ENCODE results near the gene FAF1. TPM values are rescaled to one million over a fixed set of nuclear protein-coding genes. Genes with fewer than 3 reads are reported as not detected.

FAF1 gene
- total RNA-seq, 1 experiment from 2014 or later, result 14.7 TPM

DNA sequence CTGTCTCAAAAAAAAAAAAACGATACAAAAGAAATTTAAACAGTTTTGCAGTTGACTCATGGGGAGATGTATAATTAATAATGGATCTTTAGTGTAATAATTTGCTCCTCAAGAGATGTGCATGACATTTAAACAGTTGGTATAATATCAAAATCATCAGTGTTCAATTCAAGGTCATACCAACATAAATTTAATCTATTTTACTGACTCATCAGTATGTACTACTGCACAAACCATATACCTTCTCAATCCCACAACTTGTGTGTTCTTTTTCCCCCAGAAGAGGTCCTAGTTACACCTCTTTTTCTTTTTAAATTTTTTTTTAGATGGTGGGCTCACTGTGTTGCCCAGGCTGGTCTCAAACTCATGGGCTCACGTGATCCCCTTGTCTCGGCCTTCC lies 33.6 kb upstream of the FAF1 start:
- TF ChIP-seq EZH2phosphoT487 (IDR thresholded peaks at IDR 0.05; ENCODE audit: borderline replicate concordance, low read length) (no peak), EZH2 (IDR thresholded peaks at IDR 0.05; ENCODE audit: low read length, unreplicated experiment) (no peak)
- TF ChIP-seq, protein P1, sequence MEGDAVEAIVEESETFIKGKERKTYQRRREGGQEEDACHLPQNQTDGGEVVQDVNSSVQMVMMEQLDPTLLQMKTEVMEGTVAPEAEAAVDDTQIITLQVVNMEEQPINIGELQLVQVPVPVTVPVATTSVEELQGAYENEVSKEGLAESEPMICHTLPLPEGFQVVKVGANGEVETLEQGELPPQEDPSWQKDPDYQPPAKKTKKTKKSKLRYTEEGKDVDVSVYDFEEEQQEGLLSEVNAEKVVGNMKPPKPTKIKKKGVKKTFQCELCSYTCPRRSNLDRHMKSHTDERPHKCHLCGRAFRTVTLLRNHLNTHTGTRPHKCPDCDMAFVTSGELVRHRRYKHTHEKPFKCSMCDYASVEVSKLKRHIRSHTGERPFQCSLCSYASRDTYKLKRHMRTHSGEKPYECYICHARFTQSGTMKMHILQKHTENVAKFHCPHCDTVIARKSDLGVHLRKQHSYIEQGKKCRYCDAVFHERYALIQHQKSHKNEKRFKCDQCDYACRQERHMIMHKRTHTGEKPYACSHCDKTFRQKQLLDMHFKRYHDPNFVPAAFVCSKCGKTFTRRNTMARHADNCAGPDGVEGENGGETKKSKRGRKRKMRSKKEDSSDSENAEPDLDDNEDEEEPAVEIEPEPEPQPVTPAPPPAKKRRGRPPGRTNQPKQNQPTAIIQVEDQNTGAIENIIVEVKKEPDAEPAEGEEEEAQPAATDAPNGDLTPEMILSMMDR (conservative IDR thresholded peaks at IDR 0.05; ENCODE audit: low read depth, low read length), result no peak
- no peaks in the 10 kb centered on the region for H3K79me2 ChIP-seq (ENCODE audit: low read length)
- no peak overlapping the region for H3K4me2 ChIP-seq (ENCODE audit: low read length)
- no peak overlapping the region for H3K9ac ChIP-seq (ENCODE audit: low read length)
- H3K9me2 ChIP-seq (replicated peaks; ENCODE audit: low read length), result no peaks in the 10 kb centered on the region
- H3K9me3 ChIP-seq (ENCODE audit: low read length), result no peaks in the 10 kb centered on the region
- no peak for ATAC-seq
- no peaks in the 10 kb centered on the region for H3K27me3 ChIP-seq (ENCODE audit: low read length)
- intact Hi-C loops (cut with micrococcal nuclease), result no loop called here
- H3F3A ChIP-seq (ENCODE audit: low read length, unreplicated experiment), result no peaks in the 10 kb centered on the region
- no TSS peak for BruUV-seq (replicated peaks)
- H3K4me3 ChIP-seq (ENCODE audit: low read length), result no peak overlapping the region
- CTCF ChIA-PET, result no interaction called here
- H3K27ac ChIP-seq (ENCODE audit: low read length), result no peak overlapping the region
- H2AFZ ChIP-seq (ENCODE audit: low read length), result no peak overlapping the region
- H3K36me3 ChIP-seq (ENCODE audit: low read depth, low read length), result no peaks in the 10 kb centered on the region
- POLR2A ChIA-PET (ENCODE audit: unreplicated experiment), result no interaction called here
- H3K4me1 ChIP-seq (ENCODE audit: insufficient read depth, low read length), result no peaks in the 10 kb centered on the region
- no peak for DNase-seq
- H4K20me1 ChIP-seq (ENCODE audit: low read length), result no peaks in the 10 kb centered on the region

DNA sequence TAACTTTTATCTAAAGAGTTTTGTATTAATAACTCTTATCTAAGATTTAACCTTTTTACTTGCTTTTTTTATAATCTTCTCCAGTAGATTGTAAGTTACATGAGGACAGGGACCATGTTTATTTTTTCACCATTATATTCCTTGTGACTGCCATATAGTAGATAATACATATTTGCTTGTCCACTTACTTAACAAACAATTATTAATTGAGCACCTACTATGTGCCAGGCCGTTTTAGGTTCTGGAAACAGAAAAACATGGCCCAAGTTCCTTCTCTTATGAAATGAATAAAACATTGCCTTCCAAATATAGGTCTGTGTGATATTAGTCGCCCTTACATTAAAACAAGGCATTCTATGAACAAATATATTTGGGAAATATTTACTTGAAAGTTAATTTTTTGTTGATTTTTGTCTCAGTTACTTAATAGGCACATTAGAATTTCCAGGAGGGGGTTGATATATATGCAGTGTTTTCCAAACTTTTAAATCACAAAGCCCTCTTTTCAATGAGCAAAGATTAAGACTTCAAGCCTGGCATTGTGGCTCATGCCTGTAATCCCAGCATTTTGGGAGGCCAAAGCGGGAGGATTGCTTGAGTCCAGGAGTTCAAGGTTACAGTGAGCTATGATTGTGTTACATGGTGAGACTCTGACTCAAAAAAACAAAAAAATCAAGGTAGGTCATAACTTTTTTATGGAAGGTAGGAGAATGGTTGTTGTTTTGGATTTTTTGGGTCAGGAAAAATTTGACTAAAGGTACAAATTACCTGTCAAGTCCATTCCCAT lies 32.7 kb upstream of the FAF1 start:
- H3K4me3 ChIP-seq (ENCODE audit: low read length), result no peak overlapping the region
- no peaks in the 10 kb centered on the region for H3K27me3 ChIP-seq (ENCODE audit: low read length)
- ATAC-seq (no peak), DNase-seq (no peak)
- H3K79me2 ChIP-seq (ENCODE audit: low read length), result no peaks in the 10 kb centered on the region
- H3K9me3 ChIP-seq (ENCODE audit: low read length), result no peaks in the 10 kb centered on the region
- H3K27ac ChIP-seq (ENCODE audit: low read length), result no peak overlapping the region
- no TSS peak for BruUV-seq (replicated peaks)
- no peaks in the 10 kb centered on the region for H3F3A ChIP-seq (ENCODE audit: low read length, unreplicated experiment)
- H3K9me2 ChIP-seq (replicated peaks; ENCODE audit: low read length), result no peaks in the 10 kb centered on the region
- TF ChIP-seq EZH2 (IDR thresholded peaks at IDR 0.05; ENCODE audit: low read length, unreplicated experiment), result no peak
- TF ChIP-seq EZH2phosphoT487 (IDR thresholded peaks at IDR 0.05; ENCODE audit: borderline replicate concordance, low read length), result no peak
- TF ChIP-seq, protein P1 (conservative IDR thresholded peaks at IDR 0.05; ENCODE audit: low read depth, low read length), result no peak
- H4K20me1 ChIP-seq (ENCODE audit: low read length), result no peaks in the 10 kb centered on the region
- no peak overlapping the region for H3K4me2 ChIP-seq (ENCODE audit: low read length)
- no peak overlapping the region for H3K9ac ChIP-seq (ENCODE audit: low read length)
- intact Hi-C loops (cut with micrococcal nuclease), result no loop called here
- CTCF ChIA-PET, result no interaction called here
- H3K36me3 ChIP-seq (ENCODE audit: low read depth, low read length), result no peaks in the 10 kb centered on the region
- H3K4me1 ChIP-seq (ENCODE audit: insufficient read depth, low read length), result no peaks in the 10 kb centered on the region
- no peak overlapping the region for H2AFZ ChIP-seq (ENCODE audit: low read length)
- POLR2A ChIA-PET (ENCODE audit: unreplicated experiment), result no interaction called here

DNA sequence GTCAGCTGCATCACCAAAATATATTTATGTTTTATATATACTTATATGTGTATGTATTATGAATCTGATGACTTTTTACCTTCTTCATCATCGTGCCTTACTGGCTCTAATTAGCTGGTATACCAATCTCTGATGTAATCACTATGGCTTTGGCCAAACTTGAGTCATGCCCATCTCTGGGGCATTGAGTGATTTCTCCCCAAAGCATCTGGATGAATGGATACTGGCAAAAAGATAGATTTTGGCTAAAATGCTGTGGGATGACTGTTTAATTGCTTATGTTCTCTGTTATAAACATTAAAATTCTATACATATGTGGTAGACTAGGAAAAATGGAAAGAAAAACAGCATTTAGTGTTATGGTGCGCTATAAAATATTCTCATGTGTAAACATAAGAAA lies 29.6 kb upstream of the FAF1 start:
- intact Hi-C loops (cut with micrococcal nuclease), result no loop called here
- TF ChIP-seq, protein P1 (conservative IDR thresholded peaks at IDR 0.05; ENCODE audit: low read depth, low read length), result no peak
- TF ChIP-seq EZH2phosphoT487 (IDR thresholded peaks at IDR 0.05; ENCODE audit: borderline replicate concordance, low read length), result no peak
- TF ChIP-seq EZH2 (IDR thresholded peaks at IDR 0.05; ENCODE audit: low read length, unreplicated experiment), result no peak

More for the DNA sequence above, 29.6 kb upstream of the FAF1 start:
- H3K36me3 ChIP-seq (ENCODE audit: low read depth, low read length), result no peaks in the 10 kb centered on the region
- no peaks in the 10 kb centered on the region for H3F3A ChIP-seq (ENCODE audit: low read length, unreplicated experiment)
- H3K27ac ChIP-seq (ENCODE audit: low read length), result no peak overlapping the region
- H3K27me3 ChIP-seq (ENCODE audit: low read length), result no peaks in the 10 kb centered on the region
- H3K79me2 ChIP-seq (ENCODE audit: low read length), result no peaks in the 10 kb centered on the region
- DNase-seq (no peak), ATAC-seq (no peak)
- H3K9ac ChIP-seq (ENCODE audit: low read length), result no peak overlapping the region
- no peak overlapping the region for H2AFZ ChIP-seq (ENCODE audit: low read length)
- H3K4me2 ChIP-seq (ENCODE audit: low read length), result no peak overlapping the region
- ChIA-PET CTCF (no interaction called here), POLR2A (ENCODE audit: unreplicated experiment) (no interaction called here)
- no peak overlapping the region for H3K4me3 ChIP-seq (ENCODE audit: low read length)
- no peaks in the 10 kb centered on the region for H3K9me2 ChIP-seq (replicated peaks; ENCODE audit: low read length)
- H4K20me1 ChIP-seq (ENCODE audit: low read length), result no peaks in the 10 kb centered on the region
- H3K9me3 ChIP-seq (ENCODE audit: low read length), result no peaks in the 10 kb centered on the region
- no peaks in the 10 kb centered on the region for H3K4me1 ChIP-seq (ENCODE audit: insufficient read depth, low read length)
- BruUV-seq (replicated peaks), result no TSS peak

All from PC-3 (cell line).